T-helper 2 cell treated with Interferon-gamma antibody and Interleukin-4, amounts not matched to agents 5 μg/mL and 100 μg/mL, for 36 hours (primary cell): ENCODE data around the gene HLA-E.

Experiments
- DNase-seq: peaks from one replicate; pipeline ENCODE4 v3.0.0; 2021; ENCODE audit warnings: low spot score
- H3K27ac Mint-ChIP-seq: one replicate; pipeline ENCODE4 v1.8.0; 2021; ENCODE audit warnings: mild to moderate bottlenecking, mixed read lengths
- H3K27me3 Mint-ChIP-seq: one replicate; pipeline ENCODE4 v1.8.0; 2021; ENCODE audit warnings: low read depth, mixed read lengths
- H3K36me3 Mint-ChIP-seq: one replicate; pipeline ENCODE4 v1.8.0; 2021; ENCODE audit warnings: low read depth, mixed read lengths
- H3K4me1 Mint-ChIP-seq: one replicate; pipeline ENCODE4 v1.8.0; 2021; ENCODE audit warnings: low read depth, mixed read lengths
- H3K4me3 Mint-ChIP-seq: one replicate; pipeline ENCODE4 v1.8.0; 2022; ENCODE audit warnings: mild to moderate bottlenecking, moderate library complexity, mixed read lengths
- H3K9me3 Mint-ChIP-seq: one replicate; pipeline ENCODE4 v1.8.0; 2021; ENCODE audit warnings: mixed read lengths

HLA-E gene

DNA sequence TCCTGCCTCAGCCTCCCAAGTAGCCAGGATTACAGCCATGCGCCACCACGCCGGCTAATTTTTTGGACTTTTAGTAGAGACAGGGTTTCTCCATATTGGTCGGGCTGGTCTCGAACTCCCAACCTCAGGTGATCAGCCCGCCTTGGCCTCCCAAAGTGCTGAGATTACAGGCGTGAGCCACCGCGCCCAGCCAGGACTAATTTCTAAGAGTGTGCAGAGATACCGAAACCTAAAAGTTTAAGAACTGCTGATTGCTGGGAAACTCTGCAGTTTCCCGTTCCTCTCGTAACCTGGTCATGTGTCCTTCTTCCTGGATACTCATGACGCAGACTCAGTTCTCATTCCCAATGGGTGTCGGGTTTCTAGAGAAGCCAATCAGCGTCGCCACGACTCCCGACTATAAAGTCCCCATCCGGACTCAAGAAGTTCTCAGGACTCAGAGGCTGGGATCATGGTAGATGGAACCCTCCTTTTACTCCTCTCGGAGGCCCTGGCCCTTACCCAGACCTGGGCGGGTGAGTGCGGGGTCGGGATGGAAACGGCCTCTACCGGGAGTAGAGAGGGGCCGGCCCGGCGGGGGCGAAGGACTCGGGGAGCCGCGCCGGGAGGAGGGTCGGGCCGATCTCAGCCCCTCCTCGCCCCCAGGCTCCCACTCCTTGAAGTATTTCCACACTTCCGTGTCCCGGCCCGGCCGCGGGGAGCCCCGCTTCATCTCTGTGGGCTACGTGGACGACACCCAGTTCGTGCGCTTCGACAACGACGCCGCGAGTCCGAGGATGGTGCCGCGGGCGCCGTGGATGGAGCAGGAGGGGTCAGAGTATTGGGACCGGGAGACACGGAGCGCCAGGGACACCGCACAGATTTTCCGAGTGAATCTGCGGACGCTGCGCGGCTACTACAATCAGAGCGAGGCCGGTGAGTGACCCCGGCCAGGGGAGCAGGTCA lies at the start of gene HLA-E:
Gene HLA-E (plus strand): TSS at position 429 of the 945 bp plus-strand sequence. CDS start 23 bp downstream, at position 452.
- H3K9me3 Mint-ChIP-seq = peaks cover 4% of the 10 kb centered on the region
- peaks cover 8% of the 10 kb centered on the region for H3K27me3 Mint-ChIP-seq
- H3K27ac Mint-ChIP-seq = peak within 1 kb of the TSS; percentile 98
- peak within 1 kb of the TSS; percentile 96 for H3K4me3 Mint-ChIP-seq
- H3K36me3 Mint-ChIP-seq = peaks cover 52% of the 10 kb centered on the region
- peak; percentile 92 for DNase-seq
- H3K4me1 Mint-ChIP-seq = peaks cover 46% of the 10 kb centered on the region

DNA sequence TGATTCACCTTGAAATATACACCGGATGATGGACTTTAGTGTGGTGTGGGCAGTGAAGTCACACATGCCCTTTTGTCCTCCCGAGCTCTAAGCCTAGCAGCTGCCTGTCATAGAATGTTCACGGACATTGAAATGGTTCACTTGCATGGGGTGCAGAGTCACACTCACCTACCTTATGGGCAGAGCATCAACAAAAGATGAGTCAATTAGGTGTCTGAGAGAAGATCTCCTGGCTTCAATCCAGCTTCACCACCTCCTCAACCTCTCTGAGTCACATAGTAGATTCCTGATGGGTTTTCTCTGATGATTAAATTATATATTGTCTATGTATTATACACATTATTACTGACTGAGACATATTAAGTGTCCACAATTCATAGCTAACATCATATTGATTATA lies 48.1 kb upstream of the HLA-E start:
- H3K4me1 Mint-ChIP-seq = no peaks in the 10 kb centered on the region
- H3K36me3 Mint-ChIP-seq = no peaks in the 10 kb centered on the region
- H3K27ac Mint-ChIP-seq = no peak overlapping the region
- no peak for DNase-seq
- H3K9me3 Mint-ChIP-seq = no peaks in the 10 kb centered on the region
- no peak overlapping the region for H3K4me3 Mint-ChIP-seq
- peaks cover 86% of the 10 kb centered on the region for H3K27me3 Mint-ChIP-seq

GRCh38 chr6:30443657-30444450 lies 45.5 kb upstream of the HLA-E start:
- H3K27ac Mint-ChIP-seq = no peak overlapping the region
- H3K4me3 Mint-ChIP-seq = no peak overlapping the region
- no peaks in the 10 kb centered on the region for H3K9me3 Mint-ChIP-seq
- no peaks in the 10 kb centered on the region for H3K4me1 Mint-ChIP-seq
- peaks cover 89% of the 10 kb centered on the region for H3K27me3 Mint-ChIP-seq
- DNase-seq = no peak
- no peaks in the 10 kb centered on the region for H3K36me3 Mint-ChIP-seq

- Mint-ChIP-seq H3K9me3 (no peaks in the 10 kb centered on the region), H3K36me3 (no peaks in the 10 kb centered on the region), H3K27me3 (peaks cover 90% of the 10 kb centered on the region), H3K4me3 (no peak overlapping the region), H3K27ac (no peak overlapping the region), H3K4me1 (no peaks in the 10 kb centered on the region)
- no peak for DNase-seq
Measured at GRCh38 chr6:30444451-30444742, 44.9 kb upstream of the HLA-E start.

- no peaks in the 10 kb centered on the region for H3K9me3 Mint-ChIP-seq
- H3K27me3 Mint-ChIP-seq = peaks cover 90% of the 10 kb centered on the region
- H3K27ac Mint-ChIP-seq = no peak overlapping the region
- H3K4me1 Mint-ChIP-seq = peaks cover 12% of the 10 kb centered on the region
- DNase-seq = no peak
- H3K36me3 Mint-ChIP-seq = no peaks in the 10 kb centered on the region
- H3K4me3 Mint-ChIP-seq = no peak overlapping the region
Measured at GRCh38 chr6:30446259-30446658, 43.0 kb upstream of the HLA-E start.

GRCh38 chr6:30447237-30447636 lies 42.1 kb upstream of the HLA-E start:
- no peaks in the 10 kb centered on the region for H3K9me3 Mint-ChIP-seq
- no peaks in the 10 kb centered on the region for H3K36me3 Mint-ChIP-seq
- no peak for DNase-seq
- peaks cover 17% of the 10 kb centered on the region for H3K4me1 Mint-ChIP-seq
- no peak overlapping the region for H3K4me3 Mint-ChIP-seq
- H3K27ac Mint-ChIP-seq = no peak overlapping the region
- H3K27me3 Mint-ChIP-seq = peaks cover 90% of the 10 kb centered on the region

GRCh38 chr6:30450548-30450908 lies 38.8 kb upstream of the HLA-E start:
- no peak for DNase-seq
- Mint-ChIP-seq H3K4me3 (peak overlapping the region; percentile 63), H3K36me3 (no peaks in the 10 kb centered on the region), H3K27ac (peak overlapping the region; percentile 26), H3K4me1 (peaks cover 22% of the 10 kb centered on the region), H3K9me3 (no peaks in the 10 kb centered on the region), H3K27me3 (peaks cover 89% of the 10 kb centered on the region)

- Mint-ChIP-seq H3K36me3 (no peaks in the 10 kb centered on the region), H3K4me1 (peaks cover 22% of the 10 kb centered on the region), H3K9me3 (no peaks in the 10 kb centered on the region), H3K27ac (peak overlapping the region; percentile 26), H3K27me3 (peaks cover 89% of the 10 kb centered on the region), H3K4me3 (peak overlapping the region; percentile 63)
- DNase-seq = peak; percentile 64
Measured at GRCh38 chr6:30450909-30451841, 38.1 kb upstream of the HLA-E start.

DNA sequence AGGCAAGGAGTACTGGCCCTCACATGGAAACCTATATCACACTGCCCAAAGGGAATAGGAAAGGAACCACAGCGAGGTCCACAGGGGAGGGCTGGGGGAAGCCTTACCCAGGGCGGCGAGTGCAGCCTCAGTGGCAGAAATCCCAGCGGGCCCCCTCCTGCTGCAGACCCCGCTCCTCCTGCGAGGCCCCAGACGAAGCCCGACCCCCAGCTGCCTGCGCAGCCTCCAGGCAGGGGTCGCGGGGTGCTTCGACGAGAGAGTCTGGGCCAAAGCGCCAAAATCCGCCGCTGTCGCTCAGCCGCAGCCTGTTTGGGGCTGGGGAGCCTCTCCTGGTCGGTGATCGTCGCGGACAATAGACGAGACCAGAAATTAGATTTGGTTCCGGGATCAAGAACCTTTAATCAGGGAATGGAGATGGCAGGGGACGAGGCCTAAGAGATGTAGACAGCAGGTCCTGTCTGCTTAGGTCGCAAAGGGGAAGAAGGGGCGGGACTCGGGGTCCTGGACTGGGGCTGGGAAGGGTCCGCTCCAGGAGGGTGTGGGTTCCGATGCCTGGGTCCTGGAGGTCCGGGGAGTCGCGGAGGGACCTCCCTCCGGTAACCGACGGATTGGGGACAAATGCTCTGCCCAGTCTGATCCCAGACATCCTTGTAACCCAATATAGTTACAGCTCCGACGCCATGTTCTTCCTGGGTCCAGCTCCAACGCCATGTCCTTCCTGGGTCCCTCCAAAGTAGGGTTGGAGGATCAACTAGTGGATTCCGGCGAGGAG lies 36.4 kb upstream of the HLA-E start:
- no peak for DNase-seq
- Mint-ChIP-seq H3K27ac (no peak overlapping the region), H3K4me1 (peaks cover 22% of the 10 kb centered on the region), H3K27me3 (peaks cover 85% of the 10 kb centered on the region), H3K4me3 (no peak overlapping the region), H3K9me3 (no peaks in the 10 kb centered on the region), H3K36me3 (no peaks in the 10 kb centered on the region)

- peak overlapping the region; percentile 37 for H3K4me3 Mint-ChIP-seq
Measured at GRCh38 chr6:30453508-30454116, 35.7 kb upstream of the HLA-E start.

GRCh38 chr6:30459145-30459544 lies 30.2 kb upstream of the HLA-E start:
- Mint-ChIP-seq H3K4me3 (no peak overlapping the region), H3K9me3 (peaks cover 22% of the 10 kb centered on the region), H3K36me3 (no peaks in the 10 kb centered on the region), H3K4me1 (peaks cover 7% of the 10 kb centered on the region), H3K27ac (no peak overlapping the region), H3K27me3 (peaks cover 91% of the 10 kb centered on the region)
- DNase-seq = no peak

More at GRCh38 chr6:30453508-30454116, 35.7 kb upstream of the HLA-E start:
- H3K4me1 Mint-ChIP-seq = peaks cover 22% of the 10 kb centered on the region
- H3K27me3 Mint-ChIP-seq = peaks cover 85% of the 10 kb centered on the region
- H3K9me3 Mint-ChIP-seq = peaks cover 1% of the 10 kb centered on the region
- no peak overlapping the region for H3K27ac Mint-ChIP-seq
- DNase-seq = peak; percentile 80
- no peaks in the 10 kb centered on the region for H3K36me3 Mint-ChIP-seq

DNA sequence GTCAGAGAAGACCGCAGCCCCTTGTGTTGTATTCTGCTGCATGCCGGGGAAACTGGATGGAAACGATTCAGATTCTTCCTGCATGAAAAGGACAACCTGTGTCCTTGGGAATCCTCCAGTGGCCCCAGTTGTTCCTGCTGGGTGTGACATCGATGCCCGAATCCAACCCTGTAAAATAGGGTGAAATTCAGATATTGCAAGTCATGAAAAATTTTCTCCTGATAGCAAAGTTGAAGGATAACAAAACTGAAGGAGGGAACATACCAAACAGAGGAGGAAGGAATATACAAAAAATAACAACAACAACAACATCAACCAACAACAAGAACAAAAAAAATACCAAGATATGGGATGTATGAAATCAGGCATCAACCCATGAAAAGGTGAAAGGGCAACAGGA lies 28.3 kb upstream of the HLA-E start:
- no peak for DNase-seq
- Mint-ChIP-seq H3K4me3 (no peak overlapping the region), H3K9me3 (peaks cover 22% of the 10 kb centered on the region)

GRCh38 chr6:30462482-30462881 lies 26.8 kb upstream of the HLA-E start:
- Mint-ChIP-seq H3K4me1 (peaks cover 16% of the 10 kb centered on the region), H3K4me3 (no peak overlapping the region), H3K9me3 (peaks cover 22% of the 10 kb centered on the region), H3K36me3 (no peaks in the 10 kb centered on the region), H3K27ac (no peak overlapping the region), H3K27me3 (peaks cover 93% of the 10 kb centered on the region)
- DNase-seq = no peak

More for the DNA sequence above, 28.3 kb upstream of the HLA-E start:
- Mint-ChIP-seq H3K27me3 (peaks cover 91% of the 10 kb centered on the region), H3K36me3 (no peaks in the 10 kb centered on the region), H3K27ac (no peak overlapping the region), H3K4me1 (peaks cover 10% of the 10 kb centered on the region)
